H1 (cell line): Measurements from ENCODE around the gene TPRN. TPM values are rescaled to one million over a fixed set of nuclear protein-coding genes. Genes with fewer than 3 reads are reported as not detected.

Experiments
- ATF2 ChIP-seq: IDR thresholded peaks from 2 replicates; pipeline ENCODE4 v1.6.1; 2012; ENCODE audit warnings: low read length, inconsistent platforms
- CHD7 ChIP-seq: fragments of 300-600 bp; sonication (generic); IDR thresholded peaks from 2 replicates; pipeline ENCODE4 v1.7.1; 2012; ENCODE audit warnings: low read length, moderate library complexity, mild to moderate bottlenecking, inconsistent platforms; ENCODE audit not compliant: insufficient replicate concordance
- CTCF ChIP-seq, 3 experiments: IDR thresholded peaks; 1 replicate in 2 of 3; 2 replicates in 1 of 3; pipeline versions ENCODE4 v1.5.1 to v1.6.1; 2011; ENCODE audit warnings: low read length in 3 of 3, mild to moderate bottlenecking in 3 of 3, inconsistent platforms in 2 of 3, low read depth in 1 of 3, moderate library complexity in 1 of 3; ENCODE audit not compliant: insufficient read depth in 1 of 3; ENCODE audit errors: control extremely low read depth in 1 of 3
- E2F6 ChIP-seq: IDR thresholded peaks from 2 replicates; pipeline ENCODE4 v1.6.1; 2012; ENCODE audit warnings: inconsistent platforms
- FOSL1 ChIP-seq: IDR thresholded peaks from 2 replicates; pipeline ENCODE4 v1.6.1; 2011; ENCODE audit warnings: mild to moderate bottlenecking, low read depth, low read length, moderate library complexity; ENCODE audit not compliant: insufficient read depth
- TAF1 ChIP-seq: IDR thresholded peaks from 2 replicates; pipeline ENCODE4 v1.6.1; 2011; ENCODE audit warnings: mild to moderate bottlenecking, low read depth, low read length
- polyA plus RNA-seq, 7 experiments: library from polyadenylated mRNA; depleted of rRNA in 3 of 7; stranded (reverse) in 5 of 7; unstranded in 2 of 7; fragments of >200 nt in 5 of 7; fragments of 200-250 nt in 2 of 7; gene quantifications; 1 replicate in 5 of 7; 2 replicates in 1 of 7; 4 replicates in 1 of 7; pipeline versions ENCODE4 v1.2.1 to v1.2.3, GENCODE V29; 2011 to 2013; ENCODE audit warnings: missing spikeins in 2 of 7, mixed read lengths in 2 of 7
- total RNA-seq: library from RNA; stranded (reverse); fragmentation: NEBNext Ultra II Directional; extraction: Animal tissue kit (Norgen Biotek cat#: 25700); gene quantifications from 2 replicates; pipeline ENCODE4 v1.2.1, GENCODE V29; 2021

The TPRN gene
- total and polyA plus RNA-seq, 2 of the 8 experiments (the other 6 are each of a cell fraction or from before 2014, with no cell fraction given), result 9.7 to 23.2 TPM

GRCh38 chr9:137194388-137194787 is 6.2 kb downstream of the TPRN start (continued):
- TF ChIP-seq CHD7, result no peak
- TF ChIP-seq E2F6, result no peak
- no peak for TF ChIP-seq CTCF (IDR thresholded peaks at IDR 0.05; ENCODE audit: control extremely low read depth in 1 of 3, insufficient read depth in 1 of 3, low read depth in 1 of 3, low read length in 3 of 3)
- no peak for TF ChIP-seq TAF1
- no peak for TF ChIP-seq FOSL1
- TF ChIP-seq ATF2, result no peak
